ACC112 (cell line): ENCODE measurements around the gene COL18A1.

ENCODE experiments used
- H2AFZ ChIP-seq: fragments of 200-600 bp; sonication (generic); one replicate; pipeline ENCODE4 v1.6.0; 2017; ENCODE audit warnings: antibody characterized with exemption, low read length; ENCODE audit not compliant: unreplicated experiment
- H3K27ac ChIP-seq: fragments of 200-600 bp; sonication (generic); 2 replicates; pipeline ENCODE4 v1.5.1; 2014; ENCODE audit warnings: low read depth, mild to moderate bottlenecking, antibody characterized with exemption, low read length, moderate library complexity
- H3K27me3 ChIP-seq: fragments of 200-600 bp; sonication (generic); 2 replicates; pipeline ENCODE4 v1.6.1; 2014; ENCODE audit warnings: mild to moderate bottlenecking, antibody characterized with exemption, low read length, moderate library complexity, mixed read lengths; ENCODE audit not compliant: insufficient read depth
- H3K36me3 ChIP-seq: fragments of 200-600 bp; sonication (generic); 2 replicates; pipeline ENCODE4 v1.6.1; 2016; ENCODE audit warnings: mild to moderate bottlenecking, antibody characterized with exemption, low read length, moderate library complexity, mixed read lengths; ENCODE audit not compliant: insufficient read depth
- H3K4me1 ChIP-seq: fragments of 200-600 bp; sonication (generic); one replicate; pipeline ENCODE4 v1.6.1; 2016; ENCODE audit warnings: low read length, mixed read lengths; ENCODE audit not compliant: insufficient read depth, unreplicated experiment, control insufficient read depth
- H3K4me3 ChIP-seq: fragments of 200-600 bp; sonication (generic); 2 replicates; pipeline ENCODE4 v1.5.1; 2014; ENCODE audit warnings: mild to moderate bottlenecking, low read depth, low read length
- H3K79me2 ChIP-seq: fragments of 200-600 bp; sonication (generic); one replicate; pipeline ENCODE4 v1.6.0; 2016; ENCODE audit warnings: low read length; ENCODE audit not compliant: control insufficient read depth, unreplicated experiment, insufficient read depth

COL18A1 gene

DNA sequence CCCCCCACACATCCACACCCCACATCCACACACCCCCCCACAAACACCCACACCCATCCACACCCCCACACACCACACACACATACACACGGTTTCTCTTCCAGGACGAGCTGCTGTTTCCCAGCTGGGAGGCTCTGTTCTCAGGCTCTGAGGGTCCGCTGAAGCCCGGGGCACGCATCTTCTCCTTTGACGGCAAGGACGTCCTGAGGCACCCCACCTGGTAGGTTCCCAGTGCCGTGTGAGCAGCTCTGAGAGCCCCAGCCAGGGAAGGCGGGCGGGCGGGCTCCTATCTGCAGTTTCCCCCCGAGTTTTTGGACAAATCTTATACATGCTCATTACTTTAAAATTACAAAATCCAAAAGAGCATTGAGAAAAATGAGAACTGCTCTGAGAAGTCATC lies 106.0 kb downstream of the COL18A1 start:
- Histone ChIP-seq H3K4me1 (no peaks in the 10 kb centered on the region), H2AFZ (no peak overlapping the region), H3K36me3 (no peaks in the 10 kb centered on the region), H3K79me2 (no peaks in the 10 kb centered on the region), H3K27ac (no peak overlapping the region), H3K4me3 (no peak overlapping the region), H3K27me3 (no peaks in the 10 kb centered on the region)

DNA sequence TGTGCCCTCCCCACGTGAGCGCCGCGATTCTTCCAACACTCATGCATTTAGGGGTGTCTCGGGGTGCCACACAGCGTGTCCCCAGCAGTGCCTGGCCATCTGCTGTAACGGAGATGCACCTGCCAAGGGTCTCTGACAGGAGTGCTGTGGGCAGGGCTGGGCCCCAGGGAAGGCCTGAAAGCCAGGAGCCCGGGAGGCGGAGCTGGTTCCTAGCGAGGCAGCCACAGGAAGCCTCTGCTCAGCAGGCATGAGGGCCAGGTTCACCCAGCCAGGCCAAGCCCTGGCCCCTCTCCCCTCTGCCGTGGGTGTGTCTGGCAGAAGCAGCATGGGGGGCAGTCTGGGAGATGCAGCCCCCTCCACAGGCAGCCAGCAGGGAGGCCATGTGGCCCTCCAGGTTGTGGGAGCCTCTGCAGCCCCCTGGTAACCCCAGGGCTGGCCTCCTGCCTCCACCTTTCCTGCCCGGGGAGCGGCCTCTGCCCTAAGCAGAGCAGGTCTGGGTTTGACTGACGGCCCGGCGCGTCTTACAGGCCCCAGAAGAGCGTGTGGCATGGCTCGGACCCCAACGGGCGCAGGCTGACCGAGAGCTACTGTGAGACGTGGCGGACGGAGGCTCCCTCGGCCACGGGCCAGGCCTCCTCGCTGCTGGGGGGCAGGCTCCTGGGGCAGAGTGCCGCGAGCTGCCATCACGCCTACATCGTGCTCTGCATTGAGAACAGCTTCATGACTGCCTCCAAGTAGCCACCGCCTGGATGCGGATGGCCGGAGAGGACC lies 106.9 kb downstream of the COL18A1 start:
- H3K36me3 ChIP-seq: no peaks in the 10 kb centered on the region
- no peaks in the 10 kb centered on the region for H3K79me2 ChIP-seq
- H3K27ac ChIP-seq: no peak overlapping the region

DNA sequence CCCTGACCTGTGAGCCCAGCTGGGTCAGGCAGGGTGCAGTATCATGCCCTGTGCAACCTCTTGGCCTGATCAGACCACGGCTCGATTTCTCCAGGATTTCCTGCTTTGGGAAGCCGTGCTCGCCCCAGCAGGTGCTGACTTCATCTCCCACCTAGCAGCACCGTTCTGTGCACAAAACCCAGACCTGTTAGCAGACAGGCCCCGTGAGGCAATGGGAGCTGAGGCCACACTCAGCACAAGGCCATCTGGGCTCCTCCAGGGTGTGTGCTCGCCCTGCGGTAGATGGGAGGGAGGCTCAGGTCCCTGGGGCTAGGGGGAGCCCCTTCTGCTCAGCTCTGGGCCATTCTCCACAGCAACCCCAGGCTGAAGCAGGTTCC lies 107.6 kb downstream of the COL18A1 start:
- Histone ChIP-seq H3K79me2 (no peaks in the 10 kb centered on the region), H3K27ac (no peak overlapping the region), H3K4me3 (no peak overlapping the region), H2AFZ (no peak overlapping the region), H3K36me3 (no peaks in the 10 kb centered on the region), H3K27me3 (no peaks in the 10 kb centered on the region), H3K4me1 (no peaks in the 10 kb centered on the region)

More for the DNA sequence above, 106.9 kb downstream of the COL18A1 start:
- no peak overlapping the region for H3K4me3 ChIP-seq
- no peaks in the 10 kb centered on the region for H3K27me3 ChIP-seq
- no peaks in the 10 kb centered on the region for H3K4me1 ChIP-seq
- no peak overlapping the region for H2AFZ ChIP-seq

DNA sequence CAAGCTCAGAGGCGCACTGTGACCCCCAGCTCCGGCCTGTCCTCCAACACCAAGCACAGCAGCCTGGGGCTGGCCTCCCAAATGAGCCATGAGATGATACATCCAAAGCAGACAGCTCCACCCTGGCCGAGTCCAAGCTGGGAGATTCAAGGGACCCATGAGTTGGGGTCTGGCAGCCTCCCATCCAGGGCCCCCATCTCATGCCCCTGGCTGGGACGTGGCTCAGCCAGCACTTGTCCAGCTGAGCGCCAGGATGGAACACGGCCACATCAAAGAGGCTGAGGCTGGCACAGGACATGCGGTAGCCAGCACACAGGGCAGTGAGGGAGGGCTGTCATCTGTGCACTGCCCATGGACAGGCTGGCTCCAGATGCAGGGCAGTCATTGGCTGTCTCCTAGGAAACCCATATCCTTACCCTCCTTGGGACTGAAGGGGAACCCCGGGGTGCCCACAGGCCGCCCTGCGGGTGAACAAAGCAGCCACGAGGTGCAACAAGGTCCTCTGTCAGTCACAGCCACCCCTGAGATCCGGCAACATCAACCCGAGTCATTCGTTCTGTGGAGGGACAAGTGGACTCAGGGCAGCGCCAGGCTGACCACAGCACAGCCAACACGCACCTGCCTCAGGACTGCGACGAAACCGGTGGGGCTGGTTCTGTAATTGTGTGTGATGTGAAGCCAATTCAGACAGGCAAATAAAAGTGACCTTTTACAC lies 108.2 kb downstream of the COL18A1 start:
- no peaks in the 10 kb centered on the region for H3K79me2 ChIP-seq
- H3K4me1 ChIP-seq: no peaks in the 10 kb centered on the region
- no peak overlapping the region for H3K4me3 ChIP-seq
- no peak overlapping the region for H3K27ac ChIP-seq
- H3K27me3 ChIP-seq: no peaks in the 10 kb centered on the region
- peaks cover 3% of the 10 kb centered on the region for H3K36me3 ChIP-seq
- no peak overlapping the region for H2AFZ ChIP-seq

DNA sequence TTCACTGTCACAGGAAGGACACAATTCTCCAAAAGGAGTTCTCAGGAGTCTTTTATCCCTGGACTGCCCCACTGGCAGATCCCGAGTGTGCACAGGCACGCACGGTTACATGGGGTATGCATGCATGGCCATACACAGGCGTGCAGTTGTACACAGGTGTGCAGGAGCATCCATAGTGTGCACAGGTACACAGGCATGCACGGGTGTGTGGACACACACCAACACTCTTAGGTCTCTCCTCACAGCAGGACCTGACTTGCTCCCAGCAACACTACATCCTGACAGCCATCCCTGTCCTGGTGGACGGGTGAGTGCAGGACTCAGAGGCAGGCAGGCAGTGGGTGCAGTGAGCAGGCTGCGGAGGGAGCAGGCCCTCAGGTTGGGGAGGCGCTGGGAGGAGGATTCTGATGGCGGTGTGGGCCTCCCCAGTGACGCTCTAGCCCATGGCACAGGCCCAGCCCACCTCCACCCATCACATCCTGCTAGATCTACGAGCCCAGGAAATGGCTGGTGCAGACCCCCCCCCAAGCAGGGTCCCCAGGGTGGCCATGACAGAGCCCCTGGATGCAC lies 108.9 kb downstream of the COL18A1 start:
- Histone ChIP-seq H3K4me3 (no peak overlapping the region), H3K4me1 (no peaks in the 10 kb centered on the region), H2AFZ (no peak overlapping the region), H3K27ac (no peak overlapping the region), H3K27me3 (no peaks in the 10 kb centered on the region), H3K36me3 (peaks cover 10% of the 10 kb centered on the region), H3K79me2 (no peaks in the 10 kb centered on the region)

DNA sequence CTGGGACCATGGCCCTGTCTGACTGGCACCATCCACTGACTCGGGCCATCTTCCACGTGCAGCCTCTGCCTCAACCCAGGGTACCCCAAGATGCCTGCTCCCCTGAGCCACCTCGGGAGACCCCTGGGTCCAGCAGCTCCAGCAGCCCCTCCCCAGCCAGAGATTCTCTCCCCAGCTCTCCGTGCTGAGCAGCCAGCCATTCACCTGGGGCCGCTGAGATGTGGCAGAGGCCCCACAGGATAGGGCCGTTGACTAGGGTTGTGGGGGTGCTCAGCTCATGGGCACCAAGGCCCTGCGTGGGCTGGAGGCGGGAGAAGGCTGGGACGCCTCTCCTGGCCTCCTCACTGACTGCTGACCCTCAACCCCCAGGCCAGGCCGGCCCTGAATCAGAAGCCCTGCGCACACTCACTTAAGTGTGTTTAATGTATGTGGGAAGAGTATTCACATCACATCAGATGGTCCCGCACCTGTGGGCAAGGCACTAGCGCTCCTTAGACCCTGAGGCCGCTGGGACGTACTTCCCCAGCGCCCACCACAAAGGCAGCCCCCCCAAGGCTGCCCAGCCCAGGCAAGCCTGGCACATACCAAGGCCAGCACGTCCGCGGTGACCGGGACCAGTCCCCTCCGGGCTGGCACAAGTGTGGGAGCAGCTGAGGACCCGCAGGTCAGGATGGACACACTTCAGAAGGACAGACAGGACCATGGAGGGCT lies 109.5 kb downstream of the COL18A1 start:
- Histone ChIP-seq H3K4me3 (no peak overlapping the region), H3K79me2 (no peaks in the 10 kb centered on the region), H3K27me3 (no peaks in the 10 kb centered on the region), H2AFZ (no peak overlapping the region), H3K4me1 (no peaks in the 10 kb centered on the region), H3K27ac (no peak overlapping the region), H3K36me3 (peaks cover 14% of the 10 kb centered on the region)

DNA sequence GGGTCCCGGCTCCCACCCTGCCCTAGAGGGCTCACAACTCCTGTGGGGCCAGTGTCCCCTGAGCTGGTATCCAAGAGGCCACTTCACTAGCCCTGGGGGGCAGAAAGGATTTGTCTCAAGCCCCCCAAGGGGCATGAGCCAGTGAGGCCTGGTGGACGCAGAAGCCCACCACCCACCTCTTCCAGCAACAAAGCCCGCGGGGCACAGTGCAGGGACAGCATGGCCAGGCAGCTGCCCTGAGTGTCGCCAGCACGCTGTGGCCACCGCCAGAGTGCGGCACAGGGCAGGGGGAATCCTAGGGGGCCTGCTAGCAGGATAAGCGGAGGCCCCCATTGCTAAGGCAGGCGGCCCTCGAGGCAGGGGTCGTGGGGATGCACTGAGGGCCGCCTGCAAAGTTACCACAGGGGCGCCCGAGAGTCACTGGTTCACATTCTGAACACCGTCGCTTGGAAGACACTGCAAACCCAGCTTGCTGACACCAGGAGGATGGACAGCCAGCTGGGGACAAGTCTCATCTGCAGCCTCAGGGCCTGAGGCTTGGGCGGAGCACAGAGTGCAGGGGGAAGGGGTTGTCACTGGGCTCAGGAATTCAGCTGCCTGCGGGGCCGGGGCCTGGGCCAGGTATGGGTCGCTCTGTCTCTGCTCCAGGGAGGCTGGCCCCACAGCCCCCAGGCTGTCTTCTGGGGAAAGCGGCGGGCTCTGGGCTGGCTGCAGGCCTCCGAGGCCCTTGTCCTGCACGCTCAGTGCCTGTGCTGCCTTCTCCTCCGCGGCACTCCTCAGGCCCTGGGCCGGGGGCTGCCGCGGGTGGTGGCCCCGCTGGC lies 110.5 kb downstream of the COL18A1 start:
- H3K79me2 ChIP-seq: no peaks in the 10 kb centered on the region
- no peak overlapping the region for H2AFZ ChIP-seq
- no peaks in the 10 kb centered on the region for H3K27me3 ChIP-seq
- no peak overlapping the region for H3K27ac ChIP-seq
- H3K4me1 ChIP-seq: no peaks in the 10 kb centered on the region
- peaks cover 24% of the 10 kb centered on the region for H3K36me3 ChIP-seq
- H3K4me3 ChIP-seq: no peak overlapping the region

DNA sequence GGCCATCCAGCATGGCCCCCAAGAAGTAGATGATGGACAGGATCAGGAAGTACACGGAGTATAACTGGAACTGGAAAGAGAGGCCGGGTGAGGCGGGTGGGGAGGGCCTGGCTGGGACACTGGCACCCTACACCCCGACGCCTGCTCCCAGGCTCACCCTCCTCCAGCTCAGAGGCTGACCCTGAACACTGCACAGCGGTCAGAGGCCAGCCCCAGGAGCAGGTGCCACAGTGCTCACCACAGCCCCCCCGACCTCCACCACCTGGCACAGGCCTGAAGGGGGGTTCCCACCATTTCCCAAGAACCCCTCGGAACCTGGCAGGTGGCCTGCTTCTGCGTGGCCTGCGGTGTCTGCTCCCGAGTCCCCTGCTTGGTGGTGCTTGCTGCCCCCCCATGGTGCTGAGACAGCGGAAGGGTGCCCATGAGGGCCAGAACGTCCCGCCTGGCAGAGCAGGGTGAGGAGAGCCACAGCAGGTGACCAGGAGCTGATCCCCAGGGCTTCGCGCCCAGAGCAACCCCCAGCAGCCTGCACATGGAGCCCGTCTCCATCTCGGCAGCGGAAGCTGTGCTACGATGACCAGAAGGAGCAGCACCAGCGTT lies 111.2 kb downstream of the COL18A1 start:
- Histone ChIP-seq H3K27ac (no peak overlapping the region), H3K4me1 (no peaks in the 10 kb centered on the region), H3K36me3 (peaks cover 29% of the 10 kb centered on the region)

DNA sequence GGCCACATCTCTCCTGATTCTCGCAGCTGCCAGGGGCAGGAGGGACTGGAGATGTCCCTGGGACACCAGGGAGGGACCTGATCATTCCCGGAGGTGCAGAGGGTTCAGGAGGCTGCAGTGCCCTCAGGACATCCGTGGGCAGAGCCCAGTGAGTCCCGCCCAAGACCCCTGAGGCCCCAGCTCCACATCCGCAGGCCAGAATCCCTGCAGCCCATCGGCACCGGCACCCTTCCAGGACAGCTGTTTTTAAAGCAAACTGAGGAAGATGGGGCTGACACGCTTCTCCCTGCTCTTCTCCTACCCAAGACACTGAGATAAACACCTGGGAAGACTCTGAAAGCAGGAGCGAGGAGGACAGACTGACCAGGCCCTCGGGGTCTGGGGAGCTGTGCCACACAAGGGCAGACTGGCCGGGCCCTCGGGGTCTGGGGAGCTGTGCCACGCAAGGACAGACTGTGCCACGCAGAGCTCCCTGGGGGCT lies 111.7 kb downstream of the COL18A1 start:
- no peaks in the 10 kb centered on the region for H3K4me1 ChIP-seq
- H2AFZ ChIP-seq: no peak overlapping the region
- no peak overlapping the region for H3K4me3 ChIP-seq
- H3K36me3 ChIP-seq: peaks cover 35% of the 10 kb centered on the region
- no peaks in the 10 kb centered on the region for H3K79me2 ChIP-seq
- H3K27me3 ChIP-seq: no peaks in the 10 kb centered on the region
- H3K27ac ChIP-seq: no peak overlapping the region

More for the DNA sequence above, 111.2 kb downstream of the COL18A1 start:
- H3K4me3 ChIP-seq: no peak overlapping the region
- H3K27me3 ChIP-seq: no peaks in the 10 kb centered on the region
- H2AFZ ChIP-seq: no peak overlapping the region
- no peaks in the 10 kb centered on the region for H3K79me2 ChIP-seq
